ENCODE data around the gene IFTAP.
"Not testable (repeated sequence)": the region's sequence is repeated elsewhere in the genome, so short reads cannot be mapped to it uniquely, and the experiment has no call there.

Gene IFTAP

GRCh38 chr11:36635066-36635862, 41.0 kb downstream of the IFTAP start:
- no peak for DNase-seq (ENCODE audit: low read depth in 1 of 2, low spot score in 1 of 2)

DNA sequence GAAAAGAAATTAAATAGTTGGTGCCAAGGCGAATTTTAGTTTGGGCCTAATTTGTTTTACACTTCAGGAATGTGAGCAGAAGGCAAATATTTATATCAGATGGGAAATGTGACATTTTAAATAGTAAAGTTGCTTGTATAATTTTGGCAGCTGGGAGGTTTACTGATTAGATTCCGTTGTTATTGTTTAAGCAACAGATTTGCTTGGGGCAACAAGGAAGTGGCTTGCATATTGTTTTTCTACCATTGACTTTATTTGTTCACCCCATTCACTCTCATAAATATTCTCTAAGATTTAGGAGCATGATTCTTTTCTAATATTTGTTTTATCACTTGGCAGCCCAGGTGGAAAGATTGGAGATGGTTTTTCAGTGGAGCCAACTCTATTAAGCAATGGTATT, 44.3 kb downstream of the IFTAP start:
- DNase-seq (ENCODE audit: low read depth in 1 of 2, low spot score in 1 of 2): no peak

GRCh38 chr11:36657610-36658267, 63.4 kb downstream of the IFTAP start:
- DNase-seq (ENCODE audit: low read depth in 1 of 2, low spot score in 1 of 2): no peak

DNA sequence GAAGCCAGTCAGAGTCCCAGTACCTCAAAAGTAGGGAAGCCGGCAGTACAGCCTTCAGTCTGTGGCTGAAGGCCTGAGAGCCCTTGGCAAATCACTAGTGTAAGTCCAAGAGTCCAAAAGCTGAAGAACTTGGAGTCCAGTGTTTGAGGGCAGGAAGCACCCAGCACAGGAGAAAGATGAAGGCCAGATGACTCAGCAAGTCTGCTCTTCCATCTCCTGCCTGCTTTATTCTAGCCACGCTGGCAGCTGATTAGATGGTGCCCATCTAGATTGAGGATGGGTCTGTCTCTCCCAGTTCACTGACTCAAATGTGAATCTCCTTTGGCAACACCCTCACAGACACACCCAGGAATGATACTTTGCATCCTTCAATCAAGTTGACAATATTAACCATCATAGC, 67.1 kb downstream of the IFTAP start:
- DNase-seq (ENCODE audit: low read depth in 1 of 2, low spot score in 1 of 2): not testable (repeated sequence)

GRCh38 chr11:36672815-36673450, 78.6 kb downstream of the IFTAP start:
- no peak for DNase-seq (ENCODE audit: low read depth in 1 of 2, low spot score in 1 of 2)

DNA sequence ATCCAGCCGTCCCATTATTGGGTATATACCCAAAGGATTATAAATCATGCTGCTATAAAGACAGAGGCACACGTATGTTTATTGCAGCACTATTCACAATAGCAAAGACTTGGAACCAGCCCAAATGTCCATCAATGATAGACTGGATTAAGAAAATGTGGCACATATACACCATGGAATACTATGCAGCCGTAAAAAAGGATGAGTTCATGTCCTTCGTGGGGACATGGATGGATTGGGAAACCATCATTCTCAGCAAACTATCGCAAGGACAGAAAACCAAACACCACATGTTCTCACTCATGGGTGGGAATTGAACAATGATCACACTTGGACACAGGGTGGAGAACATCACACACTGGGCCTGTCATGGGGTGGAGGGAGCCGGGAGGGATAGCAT, 85.2 kb downstream of the IFTAP start:
- not testable (repeated sequence) for DNase-seq (ENCODE audit: low read depth in 1 of 2, low spot score in 1 of 2)

DNA sequence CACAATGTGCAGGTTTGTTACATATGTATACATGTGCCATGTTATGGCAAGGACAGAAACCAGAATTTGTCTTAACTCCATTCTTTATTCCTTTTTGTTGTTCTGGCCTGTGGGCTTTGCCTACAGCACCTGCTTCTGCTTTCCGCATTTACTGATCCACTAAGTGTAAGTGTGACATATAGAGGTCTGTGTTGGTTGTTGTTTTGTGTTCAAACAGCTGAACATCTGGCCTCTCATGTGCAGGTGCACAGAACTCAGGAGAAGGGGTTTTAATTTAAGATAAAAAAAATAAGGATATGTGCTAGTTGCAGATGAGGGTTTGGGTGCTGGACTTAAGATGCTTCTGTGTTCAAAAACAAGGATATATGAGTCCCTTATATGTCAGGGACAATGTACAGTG, 89.5 kb downstream of the IFTAP start:
- no peak for DNase-seq (ENCODE audit: low read depth in 1 of 2, low spot score in 1 of 2)

DNA sequence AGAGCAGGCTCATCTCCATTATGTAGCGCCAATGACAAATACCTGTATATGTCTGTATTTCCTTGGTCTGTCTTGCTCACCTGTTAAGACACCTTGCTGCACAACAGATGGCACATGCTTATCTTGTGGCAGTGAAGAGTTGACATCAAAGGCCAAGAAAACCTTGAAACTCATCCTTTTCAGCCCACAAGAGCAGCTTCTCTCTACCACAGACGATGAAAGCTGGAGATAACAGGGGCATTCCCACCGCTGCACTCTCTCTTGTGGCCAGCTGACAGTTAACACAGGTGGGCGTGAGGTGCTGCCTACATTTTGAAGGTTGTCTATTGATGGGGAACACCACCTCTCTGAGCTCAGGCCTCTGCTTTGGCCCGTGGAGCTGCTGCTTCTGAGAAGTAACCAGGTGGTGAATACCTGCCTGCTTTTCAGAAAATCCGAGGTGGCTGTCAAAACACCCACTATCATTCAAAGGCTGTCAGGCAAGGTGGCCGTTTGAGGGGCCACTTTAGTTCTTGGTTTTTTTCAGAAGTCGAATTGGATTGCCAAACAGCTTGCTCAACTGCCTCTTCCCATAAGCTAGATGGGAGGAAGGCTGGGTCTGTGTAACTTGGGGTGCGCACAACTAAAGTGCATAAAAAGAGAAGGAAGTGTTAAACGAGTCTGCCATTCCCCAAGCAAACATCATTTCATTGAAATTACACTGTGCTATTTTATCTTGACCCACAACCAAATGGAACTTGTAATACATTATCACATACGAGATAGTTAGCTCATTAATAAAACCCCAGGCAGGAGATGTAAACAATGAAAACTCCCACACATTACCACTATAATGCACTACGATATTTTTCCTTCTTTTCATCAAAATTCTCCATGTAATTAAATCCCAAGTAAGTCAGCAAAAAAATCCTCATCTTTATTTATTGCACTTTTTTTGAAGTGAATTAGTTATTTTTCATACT, 90.8 kb downstream of the IFTAP start:
- DNase-seq (ENCODE audit: low read depth in 1 of 2, low spot score in 1 of 2): no peak

DNA sequence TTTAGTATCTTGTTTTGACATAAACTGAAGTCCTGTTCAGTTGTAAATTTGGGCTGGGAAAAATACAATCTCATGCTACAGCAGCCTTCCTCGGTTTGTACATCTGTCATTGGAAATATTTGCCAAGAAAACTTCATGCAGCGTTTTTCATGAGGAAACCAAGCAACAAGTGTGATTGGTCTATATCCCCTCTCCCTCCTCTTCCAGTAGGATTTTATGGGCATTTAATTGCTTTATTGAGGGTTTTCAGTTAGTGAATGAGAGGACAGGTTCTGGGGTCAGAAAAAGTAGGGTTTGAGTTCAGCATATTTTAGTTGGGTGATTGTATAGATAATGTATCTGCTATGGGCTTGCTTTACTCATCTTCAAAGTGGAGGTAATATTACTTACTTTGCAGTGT, 93.8 kb downstream of the IFTAP start:
- no peak for DNase-seq (ENCODE audit: low read depth in 1 of 2, low spot score in 1 of 2)

- DNase-seq (ENCODE audit: low read depth in 1 of 2, low spot score in 1 of 2): no peak
Measured at GRCh38 chr11:36688571-36689291, 94.4 kb downstream of the IFTAP start.

DNA sequence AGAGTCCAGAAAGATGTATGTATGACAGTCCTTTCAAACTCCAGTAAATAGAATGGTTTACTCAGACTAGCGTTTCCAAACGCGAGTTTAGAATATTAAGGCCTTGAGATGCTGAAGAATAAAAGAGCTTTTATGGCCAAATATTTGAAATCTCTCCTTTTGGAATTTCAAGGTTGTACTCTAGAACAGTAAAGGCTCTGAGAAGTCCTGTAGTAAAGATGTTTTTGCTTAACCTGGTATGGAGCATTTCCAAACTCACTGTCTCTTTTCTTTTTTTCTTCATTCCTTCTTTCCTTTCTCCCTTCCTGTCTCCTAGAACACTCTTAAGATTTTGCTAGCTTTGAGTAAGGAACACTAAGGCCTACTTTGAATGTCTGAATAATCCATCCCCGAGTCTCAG, 95.1 kb downstream of the IFTAP start:
- DNase-seq (ENCODE audit: low read depth in 1 of 2, low spot score in 1 of 2): no peak

GRCh38 chr11:36692704-36693103, 98.4 kb downstream of the IFTAP start:
- no peak for DNase-seq (ENCODE audit: low read depth in 1 of 2, low spot score in 1 of 2)

DNA sequence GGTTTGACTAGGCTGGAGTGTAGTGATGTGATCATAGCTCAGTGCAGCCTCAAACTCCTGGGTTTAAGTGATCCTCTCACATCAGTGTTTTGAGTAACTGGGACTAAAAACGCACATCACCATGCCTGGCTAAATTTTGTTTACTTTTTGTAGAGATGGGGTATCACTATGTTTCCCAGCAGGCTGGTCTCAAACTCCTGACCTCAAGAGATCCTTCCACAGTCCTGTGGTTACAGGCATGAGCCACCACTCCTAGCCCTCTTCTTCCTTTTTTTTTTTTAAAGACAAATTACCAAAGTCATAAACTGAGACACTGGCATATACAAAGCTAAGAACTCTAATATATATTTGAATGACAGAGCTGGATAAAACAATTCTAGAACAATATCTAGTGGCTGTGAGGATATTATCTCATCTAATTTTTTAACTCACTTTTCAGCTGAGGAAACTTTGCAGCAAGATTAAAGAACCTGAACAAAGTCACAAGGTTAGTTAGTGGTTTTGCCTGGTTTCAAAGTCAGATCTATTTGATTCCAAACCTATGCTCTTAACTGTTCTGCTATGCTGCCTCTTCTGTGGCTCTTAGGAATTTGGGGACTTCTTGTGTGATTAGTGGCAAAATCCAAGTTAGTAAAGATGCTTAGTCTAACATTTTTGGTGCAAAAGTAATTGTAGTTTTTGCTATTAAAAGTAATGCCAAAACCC, 99.0 kb downstream of the IFTAP start:
- DNase-seq (ENCODE audit: low read depth in 1 of 2, low spot score in 1 of 2): no peak

GRCh38 chr11:36695111-36695510, 100.8 kb downstream of the IFTAP start:
- DNase-seq (ENCODE audit: low read depth in 1 of 2, low spot score in 1 of 2): no peak

GRCh38 chr11:36695571-36695970, 101.3 kb downstream of the IFTAP start:
- DNase-seq (ENCODE audit: low read depth in 1 of 2, low spot score in 1 of 2): no peak

DNA sequence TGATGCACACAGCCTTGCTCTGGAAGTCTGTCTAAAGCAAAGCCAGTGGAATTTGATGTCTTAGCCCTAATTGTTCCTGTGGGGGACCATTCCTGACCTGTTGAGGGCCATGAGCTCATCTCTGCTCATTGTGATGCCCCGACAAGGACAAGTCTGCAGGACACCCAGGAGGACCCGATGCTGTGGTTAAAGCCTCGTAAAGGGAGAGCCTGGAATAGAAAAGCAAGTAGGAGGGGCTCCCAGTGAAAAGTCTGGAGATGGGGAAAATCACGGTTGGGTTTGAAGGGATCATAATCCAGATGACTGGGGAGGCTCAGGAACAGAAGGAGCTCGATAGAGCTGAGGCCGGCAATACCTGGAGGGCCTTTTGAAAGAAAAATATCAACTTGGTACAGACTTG, 102.2 kb downstream of the IFTAP start:
- DNase-seq (ENCODE audit: low read depth in 1 of 2, low spot score in 1 of 2): no peak

GRCh38 chr11:36699271-36699670, 105.0 kb downstream of the IFTAP start:
- DNase-seq (ENCODE audit: low read depth in 1 of 2, low spot score in 1 of 2): no peak

GRCh38 chr11:36700246-36700645, 105.9 kb downstream of the IFTAP start:
- DNase-seq (ENCODE audit: low read depth in 1 of 2, low spot score in 1 of 2): no peak

GRCh38 chr11:36702330-36703054, 108.2 kb downstream of the IFTAP start:
- DNase-seq (ENCODE audit: low read depth in 1 of 2, low spot score in 1 of 2): no peak

Measured in activated T-helper 1 cell treated with anti-CD3 and anti-CD28 coated beads, Interleukin-2, amount 50 U/mL, for 16 hours (primary cell).